Measurements from ENCODE around the gene FAM53B. TPM values are rescaled to one million over a fixed set of nuclear protein-coding genes. Genes with fewer than 3 reads are reported as not detected.
"Not testable (repeated sequence)": the region's sequence is repeated elsewhere in the genome, so short reads cannot be mapped to it uniquely, and the experiment has no call there.

The FAM53B gene
- polyA plus RNA-seq, 1 of the 3 experiments (the other 2 are of a cell fraction), result 5.6 TPM

DNA sequence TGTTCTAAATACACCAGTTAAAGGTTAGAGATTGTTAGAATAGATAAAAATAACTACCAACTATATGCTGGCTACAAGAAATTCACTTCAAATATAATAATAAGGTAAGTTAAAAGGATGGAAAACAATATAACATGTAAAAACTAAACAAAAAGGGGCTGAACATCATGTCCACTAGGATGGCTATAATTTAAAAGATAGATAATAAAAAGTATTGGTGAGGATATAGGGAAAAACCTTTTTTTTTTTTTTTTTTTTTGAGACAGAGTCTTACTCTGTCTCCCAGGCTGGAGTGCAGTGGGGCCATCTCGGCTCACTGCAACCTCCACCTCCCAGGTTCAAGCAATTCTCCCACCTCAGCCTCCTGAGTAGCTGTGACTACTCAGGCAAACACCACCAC, 38.7 kb upstream of the FAM53B start:
- CTCF ChIA-PET; H3K27ac ChIP-seq (ENCODE audit: low read depth in 2 of 2, low read length in 1 of 2); H3K9me2 ChIP-seq; H3K4me3 ChIP-seq (ENCODE audit: low read depth in 2 of 2, low read length in 1 of 2); H3K9me3 ChIP-seq; H3K4me1 ChIP-seq (ENCODE audit: control insufficient read depth in 1 of 2, insufficient read depth in 2 of 2, low read depth in 1 of 2, low read length in 1 of 2); H2AFZ ChIP-seq (ENCODE audit: low read depth); H3K27me3 ChIP-seq (ENCODE audit: insufficient read depth); H3K9ac ChIP-seq; POLR2A ChIA-PET; H3F3A ChIP-seq (replicated peaks; ENCODE audit: insufficient read depth); H4K20me1 ChIP-seq (ENCODE audit: insufficient read depth); H3K4me2 ChIP-seq; DNase-seq: not testable (repeated sequence)
- H3K79me2 ChIP-seq (ENCODE audit: insufficient read depth), result peaks cover 51% of the 10 kb centered on the region; the same call in 1 of the 2 replicates
- WGBS (ENCODE audit: low lambda C conversion rate), result 100% methylated on average over 1 of the region's 1 CpG
- H3K36me3 ChIP-seq (replicated peaks in 1 of 2; ENCODE audit: control insufficient read depth in 1 of 2, insufficient read depth in 2 of 2, low read length in 1 of 2), result peaks cover 9 to 44% of the 10 kb centered on the region in 2 experiments

DNA sequence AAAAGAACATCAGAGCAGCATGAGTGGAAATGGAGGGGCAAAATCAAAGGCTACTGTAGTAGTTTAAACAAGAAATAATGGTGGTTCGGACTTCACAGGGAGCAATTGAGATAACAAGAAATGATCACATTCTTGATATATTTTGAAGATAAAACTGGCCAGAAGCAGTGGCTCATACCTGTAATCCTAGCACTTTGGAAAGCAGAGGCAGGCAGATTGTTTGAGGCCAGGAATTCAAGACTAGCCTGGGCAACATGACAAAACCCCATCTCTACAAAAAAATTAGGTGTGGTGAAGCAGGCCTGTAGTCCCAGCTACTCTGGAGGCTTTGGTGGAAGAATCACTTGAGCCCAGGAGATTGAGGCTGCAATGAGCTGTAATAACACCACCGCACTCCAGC, 24.6 kb upstream of the FAM53B start:
- Histone ChIP-seq H3K79me2 (ENCODE audit: insufficient read depth) (peaks cover 9% of the 10 kb centered on the region), H3F3A (replicated peaks; ENCODE audit: insufficient read depth) (peaks cover 9% of the 10 kb centered on the region)
- CTCF ChIA-PET, result no interaction called here

DNA sequence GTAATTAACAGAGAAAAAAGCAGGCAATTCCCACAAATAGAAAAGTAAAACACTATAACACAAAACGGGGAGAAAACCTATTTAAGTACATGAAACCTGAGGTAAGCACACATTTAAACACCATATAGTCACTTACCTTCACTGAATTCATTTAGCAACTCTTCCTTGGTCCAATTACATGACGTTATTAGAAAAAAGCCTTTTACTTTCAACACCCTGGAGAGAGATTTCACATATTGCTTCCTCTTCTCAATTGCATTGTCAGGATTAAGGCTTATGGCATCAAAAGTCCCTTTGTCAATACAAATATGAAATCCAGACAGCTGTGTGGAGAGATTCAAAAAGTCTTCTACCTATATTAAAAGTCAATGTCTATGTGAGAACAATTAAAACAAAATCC, 21.1 kb upstream of the FAM53B start:
- Histone ChIP-seq H3K9me2 (no peaks in the 10 kb centered on the region), H3K4me3 (ENCODE audit: low read depth in 2 of 2, low read length in 1 of 2) (no peak overlapping the region), H3K9ac (no peak overlapping the region), H3K27ac (ENCODE audit: low read depth in 2 of 2, low read length in 1 of 2) (no peak overlapping the region), H3F3A (replicated peaks; ENCODE audit: insufficient read depth) (peaks cover 12% of the 10 kb centered on the region), H2AFZ (ENCODE audit: low read depth) (no peak overlapping the region), H3K27me3 (ENCODE audit: insufficient read depth) (no peaks in the 10 kb centered on the region), H4K20me1 (ENCODE audit: insufficient read depth) (no peaks in the 10 kb centered on the region), H3K36me3 (replicated peaks in 1 of 2; ENCODE audit: control insufficient read depth in 1 of 2, insufficient read depth in 2 of 2, low read length in 1 of 2) (peaks cover 13 to 31% of the 10 kb centered on the region in 2 experiments), H3K4me2 (no peak overlapping the region), H3K9me3 (no peaks in the 10 kb centered on the region), H3K4me1 (ENCODE audit: control insufficient read depth in 1 of 2, insufficient read depth in 2 of 2, low read depth in 1 of 2, low read length in 1 of 2) (peaks cover 0 to 8% of the 10 kb centered on the region in 2 experiments; a peak in 1 of 4 replicates), H3K79me2 (ENCODE audit: insufficient read depth) (peaks cover 3% of the 10 kb centered on the region)
- 89% methylated on average over 2 of the region's 2 CpGs for WGBS (ENCODE audit: low lambda C conversion rate)
- ChIA-PET POLR2A (no interaction called here), CTCF (interaction anchor here (0.9 to 2.1 kb wide), 4 partner anchors 9 to 26 kb away, joined by 3 to 5 read pairs (median 3); partner anchors contain the start of gene EEF1AKMT2)
- DNase-seq, result no peak
- no peak for TF ChIP-seq MEF2A (IDR thresholded peaks at IDR 0.05; ENCODE audit: borderline replicate concordance, low read depth)
- TF ChIP-seq, protein P1, sequence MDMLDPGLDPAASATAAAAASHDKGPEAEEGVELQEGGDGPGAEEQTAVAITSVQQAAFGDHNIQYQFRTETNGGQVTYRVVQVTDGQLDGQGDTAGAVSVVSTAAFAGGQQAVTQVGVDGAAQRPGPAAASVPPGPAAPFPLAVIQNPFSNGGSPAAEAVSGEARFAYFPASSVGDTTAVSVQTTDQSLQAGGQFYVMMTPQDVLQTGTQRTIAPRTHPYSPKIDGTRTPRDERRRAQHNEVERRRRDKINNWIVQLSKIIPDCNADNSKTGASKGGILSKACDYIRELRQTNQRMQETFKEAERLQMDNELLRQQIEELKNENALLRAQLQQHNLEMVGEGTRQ (IDR thresholded peaks at IDR 0.05; ENCODE audit: borderline replicate concordance, low read depth, low read length), result no peak
- no peak for TF ChIP-seq TCF12 (IDR thresholded peaks at IDR 0.05)
- no peak for TF ChIP-seq FOSL2 (IDR thresholded peaks at IDR 0.05; ENCODE audit: borderline replicate concordance, low read depth)
- TF ChIP-seq FOXJ3 (CRISPR knock-in tag; IDR thresholded peaks at IDR 0.05), result no peak
- no peak for TF ChIP-seq POLR2AphosphoS5 (IDR thresholded peaks at IDR 0.05; ENCODE audit: low read depth, low read length)
- TF ChIP-seq MXI1 (IDR thresholded peaks at IDR 0.05; ENCODE audit: low read depth, low read length), result no peak
- TF ChIP-seq FOXM1 (IDR thresholded peaks at IDR 0.05; ENCODE audit: low read depth), result no peak
- TF ChIP-seq RAD21 (IDR thresholded peaks at IDR 0.05; ENCODE audit: low read length), result no peak

More for the DNA sequence above, 24.6 kb upstream of the FAM53B start:
- H3K27ac ChIP-seq (ENCODE audit: low read depth in 2 of 2, low read length in 1 of 2), result no peak overlapping the region
- no peak for DNase-seq
- 92% methylated on average over 2 of the region's 2 CpGs for WGBS (ENCODE audit: low lambda C conversion rate)
- H3K36me3 ChIP-seq (replicated peaks in 1 of 2; ENCODE audit: control insufficient read depth in 1 of 2, insufficient read depth in 2 of 2, low read length in 1 of 2), result peaks cover 0 to 31% of the 10 kb centered on the region in 2 experiments
- H3K4me3 ChIP-seq (ENCODE audit: low read depth in 2 of 2, low read length in 1 of 2), result no peak overlapping the region
- no peak overlapping the region for H2AFZ ChIP-seq (ENCODE audit: low read depth)
- H3K9me2 ChIP-seq, result no peaks in the 10 kb centered on the region
- H3K4me1 ChIP-seq (ENCODE audit: control insufficient read depth in 1 of 2, insufficient read depth in 2 of 2, low read depth in 1 of 2, low read length in 1 of 2), result peaks cover 0 to 4% of the 10 kb centered on the region in 2 experiments; a peak in 1 of 4 replicates
- H3K4me2 ChIP-seq, result no peak overlapping the region
- no peak for TF ChIP-seq FOXJ3 (CRISPR knock-in tag; IDR thresholded peaks at IDR 0.05)
- POLR2A ChIA-PET, result no interaction called here
- H3K27me3 ChIP-seq (ENCODE audit: insufficient read depth), result no peaks in the 10 kb centered on the region
- no peaks in the 10 kb centered on the region for H4K20me1 ChIP-seq (ENCODE audit: insufficient read depth)
- no peak overlapping the region for H3K9ac ChIP-seq
- no peaks in the 10 kb centered on the region for H3K9me3 ChIP-seq
